AG09309 (cell line): ENCODE results near the gene FOXO6.

Experiments used
- DNase-seq: peaks from one replicate; pipeline ENCODE4 v3.0.0-alpha.2; 2010; ENCODE audit warnings: low read depth
- H3K4me3 ChIP-seq: 2 replicates; pipeline ENCODE4 v1.5.1; 2011; ENCODE audit warnings: mild to moderate bottlenecking, low read depth, low read length, moderate library complexity; ENCODE audit not compliant: control insufficient read depth
- CTCF ChIP-seq: IDR thresholded peaks from 2 replicates; pipeline ENCODE4 v1.5.1; 2011; ENCODE audit warnings: mild to moderate bottlenecking, low read depth, low read length, inconsistent platforms; ENCODE audit not compliant: insufficient read depth, control insufficient read depth; ENCODE audit errors: missing control alignments

The FOXO6 gene

GRCh38 chr1:41360786-41361494 lies at the start of gene FOXO6:
TSS of gene FOXO6 (plus strand) at chr1:41361434.
- DNase-seq: peak; percentile 62
- TF ChIP-seq CTCF: peak; percentile 13
- peak within 1 kb of the TSS; percentile 17 for H3K4me3 ChIP-seq

GRCh38 chr1:41312991-41313645 lies 48.1 kb upstream of the FOXO6 start:
- no peak overlapping the region for H3K4me3 ChIP-seq
- no peak for TF ChIP-seq CTCF

GRCh38 chr1:41313661-41314131 lies 47.5 kb upstream of the FOXO6 start:
- no peak for DNase-seq
- no peak overlapping the region for H3K4me3 ChIP-seq
- peak; percentile 43 for TF ChIP-seq CTCF

More at GRCh38 chr1:41312991-41313645, 48.1 kb upstream of the FOXO6 start:
- no peak for DNase-seq

GRCh38 chr1:41314376-41315145 lies 46.7 kb upstream of the FOXO6 start:
- no peak for DNase-seq
- TF ChIP-seq CTCF: no peak
- no peak overlapping the region for H3K4me3 ChIP-seq

GRCh38 chr1:41315146-41315822 lies 46.0 kb upstream of the FOXO6 start:
- DNase-seq: no peak
- no peak overlapping the region for H3K4me3 ChIP-seq
- TF ChIP-seq CTCF: no peak

GRCh38 chr1:41315871-41316270 lies 45.4 kb upstream of the FOXO6 start:
- no peak for DNase-seq
- no peak for TF ChIP-seq CTCF
- no peak overlapping the region for H3K4me3 ChIP-seq
